ENCODE data around the gene CAMK1. TPM values are rescaled to one million over a fixed set of nuclear protein-coding genes. Genes with fewer than 3 reads are reported as not detected.

CAMK1 gene
- total and polyA plus RNA-seq, 2 donors (not counting 3 experiments of a cell fraction or from before 2014, with no cell fraction given), result 23.5 to 28.4 TPM

DNA sequence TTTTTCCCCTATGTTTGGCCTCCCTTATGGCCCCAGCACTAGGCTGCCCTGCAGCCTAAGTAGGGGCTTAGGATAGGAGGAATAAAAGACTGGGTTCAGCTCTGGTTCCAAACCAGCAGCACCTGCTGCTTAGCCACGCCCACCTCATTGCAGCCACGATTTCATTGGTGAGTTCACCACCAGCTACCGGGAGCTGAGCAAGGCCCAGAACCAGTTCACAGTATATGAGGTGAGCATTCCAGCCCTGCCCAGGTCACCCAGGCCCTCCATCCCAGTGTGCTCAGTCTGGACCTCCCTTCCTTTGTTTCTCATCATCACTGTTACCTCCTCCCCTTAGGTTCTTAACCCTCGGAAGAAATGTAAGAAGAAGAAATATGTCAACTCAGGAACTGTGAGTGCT, 54.6 kb downstream of the CAMK1 start:
- DNase-seq (ENCODE audit: low read depth, low spot score) (no peak), FAIRE-seq (no peak)
- no peaks in the 10 kb centered on the region for H3K79me2 ChIP-seq (ENCODE audit: control insufficient read depth, insufficient read depth, low read length)
- dilution Hi-C loops (cut with MboI; ENCODE audit: extremely low pct_ligation_motif_present, low sequenced_read_pairs), result no loop called here
- H3K36me3 ChIP-seq (ENCODE audit: control insufficient read depth in 2 of 2, extremely low read depth in 1 of 2, insufficient read depth in 2 of 2, low read length in 2 of 2), result no peaks in the 10 kb centered on the region
- H4K20me1 ChIP-seq (replicated peaks; ENCODE audit: control insufficient read depth, extremely low read depth, insufficient read depth, low read length), result no peaks in the 10 kb centered on the region
- POLR2A ChIA-PET, result no interaction called here
- CTCF ChIA-PET, result interaction anchor here (1.2 to 3.7 kb wide), 5 partner anchors 13 to 232 kb away, joined by 3 to 27 read pairs (median 15); partner anchors contain the start of gene BRPF1
- no peaks in the 10 kb centered on the region for H3K4me1 ChIP-seq (ENCODE audit: control insufficient read depth, extremely low read depth, insufficient read depth, low read length)
- H2AFZ ChIP-seq (ENCODE audit: low read depth, low read length), result no peak overlapping the region
- TF ChIP-seq POLR2AphosphoS5 (IDR thresholded peaks at IDR 0.05; ENCODE audit: insufficient read depth, low read depth, low read length), result no peak
- TF ChIP-seq MYC (IDR thresholded peaks at IDR 0.05; ENCODE audit: low read depth, low read length), result no peak
- no peak for TF ChIP-seq JUN (IDR thresholded peaks at IDR 0.05; ENCODE audit: borderline replicate concordance, insufficient read depth, insufficient read length, low read depth)
- TF ChIP-seq EZH2 (IDR thresholded peaks at IDR 0.05; ENCODE audit: borderline replicate concordance, low read depth, low read length, severe bottlenecking), result no peak
- no peak for TF ChIP-seq GATA2 (IDR thresholded peaks at IDR 0.05; ENCODE audit: insufficient read depth, insufficient read length, low read depth, low read length)
- TF ChIP-seq FOS (IDR thresholded peaks at IDR 0.05; ENCODE audit: borderline replicate concordance, insufficient read depth, low read length), result no peak
- TF ChIP-seq, protein P1, sequence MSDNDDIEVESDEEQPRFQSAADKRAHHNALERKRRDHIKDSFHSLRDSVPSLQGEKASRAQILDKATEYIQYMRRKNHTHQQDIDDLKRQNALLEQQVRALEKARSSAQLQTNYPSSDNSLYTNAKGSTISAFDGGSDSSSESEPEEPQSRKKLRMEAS (IDR thresholded peaks at IDR 0.05; ENCODE audit: insufficient read depth, insufficient read length), result no peak
- TF ChIP-seq POLR2A (IDR thresholded peaks at IDR 0.05; ENCODE audit: low read depth, low read length), result no peak
- TF ChIP-seq, protein P2, sequence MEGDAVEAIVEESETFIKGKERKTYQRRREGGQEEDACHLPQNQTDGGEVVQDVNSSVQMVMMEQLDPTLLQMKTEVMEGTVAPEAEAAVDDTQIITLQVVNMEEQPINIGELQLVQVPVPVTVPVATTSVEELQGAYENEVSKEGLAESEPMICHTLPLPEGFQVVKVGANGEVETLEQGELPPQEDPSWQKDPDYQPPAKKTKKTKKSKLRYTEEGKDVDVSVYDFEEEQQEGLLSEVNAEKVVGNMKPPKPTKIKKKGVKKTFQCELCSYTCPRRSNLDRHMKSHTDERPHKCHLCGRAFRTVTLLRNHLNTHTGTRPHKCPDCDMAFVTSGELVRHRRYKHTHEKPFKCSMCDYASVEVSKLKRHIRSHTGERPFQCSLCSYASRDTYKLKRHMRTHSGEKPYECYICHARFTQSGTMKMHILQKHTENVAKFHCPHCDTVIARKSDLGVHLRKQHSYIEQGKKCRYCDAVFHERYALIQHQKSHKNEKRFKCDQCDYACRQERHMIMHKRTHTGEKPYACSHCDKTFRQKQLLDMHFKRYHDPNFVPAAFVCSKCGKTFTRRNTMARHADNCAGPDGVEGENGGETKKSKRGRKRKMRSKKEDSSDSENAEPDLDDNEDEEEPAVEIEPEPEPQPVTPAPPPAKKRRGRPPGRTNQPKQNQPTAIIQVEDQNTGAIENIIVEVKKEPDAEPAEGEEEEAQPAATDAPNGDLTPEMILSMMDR (IDR thresholded peaks at IDR 0.05; ENCODE audit: extremely low read depth in 1 of 2, insufficient read depth in 1 of 2, low read depth in 1 of 2, low read length in 2 of 2), result no peak
- H3K9me1 ChIP-seq (replicated peaks; ENCODE audit: control insufficient read depth, extremely low read depth, insufficient read depth, low read length), result no peaks in the 10 kb centered on the region
- intact Hi-C loops (cut with micrococcal nuclease), result loop anchor here (1.0 to 5.0 kb wide), 3 partner anchors 77 to 217 kb away; partner anchors contain the start of genes ARPC4, CRELD1 and TADA3
- peaks cover 0 to 2% of the 10 kb centered on the region in 2 experiments for H3K27me3 ChIP-seq (ENCODE audit: control insufficient read depth in 2 of 2, insufficient read depth in 2 of 2, low read length in 2 of 2)
- no peak overlapping the region for H3K4me2 ChIP-seq (ENCODE audit: insufficient read depth, low read length)
- BruUV-seq (replicated peaks), result no TSS peak
- no peak overlapping the region for H3K4me3 ChIP-seq (replicated peaks in 1 of 3; ENCODE audit: insufficient read depth in 1 of 3, low read depth in 1 of 3, low read length in 3 of 3)
- no peak overlapping the region for H3K27ac ChIP-seq (ENCODE audit: insufficient read depth, low read depth, low read length)
- H3K9me3 ChIP-seq (replicated peaks; ENCODE audit: control insufficient read depth, insufficient read depth, low read length), result no peaks in the 10 kb centered on the region
- no peak overlapping the region for H3K9ac ChIP-seq (replicated peaks; ENCODE audit: extremely low read depth, insufficient read depth, low read length)
